Activated CD4-positive, alpha-beta T cell treated with anti-CD3 and anti-CD28 coated beads, Interleukin-2, amount 50 U/mL, for 16 hours (primary cell): ENCODE results near the gene ASGR2.
"Not testable (repeated sequence)": the region's sequence is repeated elsewhere in the genome, so short reads cannot be mapped to it uniquely, and the experiment has no call there.

Source experiments
- DNase-seq: peaks from one replicate; pipeline ENCODE4 v3.0.0-alpha.2; 2020

The ASGR2 gene

GRCh38 chr17:7097940-7098339 is 16.7 kb downstream of the ASGR2 start:
- no peak for DNase-seq

GRCh38 chr17:7095625-7096024 is 19.0 kb downstream of the ASGR2 start:
- no peak for DNase-seq

- no peak for DNase-seq
Measured at GRCh38 chr17:7094652-7095019, 20.0 kb downstream of the ASGR2 start.

- not testable (repeated sequence) for DNase-seq
Measured at GRCh38 chr17:7091311-7092005, 23.2 kb downstream of the ASGR2 start.

GRCh38 chr17:7089570-7089969 is 25.1 kb downstream of the ASGR2 start:
- not testable (repeated sequence) for DNase-seq

- not testable (repeated sequence) for DNase-seq
Measured at GRCh38 chr17:7088442-7088841, 26.2 kb downstream of the ASGR2 start.

- no peak for DNase-seq
Measured at GRCh38 chr17:7084088-7084487, 30.5 kb downstream of the ASGR2 start.

- DNase-seq = no peak
Measured at GRCh38 chr17:7083592-7083991, 31.0 kb downstream of the ASGR2 start.

GRCh38 chr17:7081341-7082062 is 33.1 kb downstream of the ASGR2 start:
- peak; percentile 6 for DNase-seq

- DNase-seq = no peak
Measured at GRCh38 chr17:7080456-7081041, 34.1 kb downstream of the ASGR2 start.

- no peak for DNase-seq
Measured at GRCh38 chr17:7079581-7080455, 34.8 kb downstream of the ASGR2 start, which contains the start of gene CLEC10A. Gene CLEC10A, minus strand, starts transcription at chr17:7080251. Its CDS starts 1,439 bp downstream, at chr17:7078812.

- no peak for DNase-seq
Measured at GRCh38 chr17:7078711-7079110, 35.9 kb downstream of the ASGR2 start.

- no peak for DNase-seq
Measured at GRCh38 chr17:7077911-7078546, 36.6 kb downstream of the ASGR2 start.

GRCh38 chr17:7074931-7075330 is 39.7 kb downstream of the ASGR2 start:
- no peak for DNase-seq

- no peak for DNase-seq
Measured at GRCh38 chr17:7072406-7072805, 42.2 kb downstream of the ASGR2 start.

- DNase-seq = no peak
Measured at GRCh38 chr17:7070712-7071111, 43.9 kb downstream of the ASGR2 start.

- DNase-seq = no peak
Measured at GRCh38 chr17:7068268-7068667, 46.4 kb downstream of the ASGR2 start.

- DNase-seq = no peak
Measured at GRCh38 chr17:7067198-7067597, 47.4 kb downstream of the ASGR2 start.

GRCh38 chr17:7064261-7064660 is 50.4 kb downstream of the ASGR2 start:
- no peak for DNase-seq

- no peak for DNase-seq
Measured at GRCh38 chr17:7063518-7064094, 51.0 kb downstream of the ASGR2 start.

- peak; percentile 54 for DNase-seq
Measured at GRCh38 chr17:7060165-7060891, 54.3 kb downstream of the ASGR2 start.
